ENCODE data around the gene FIBCD1. TPM values are rescaled to one million over a fixed set of nuclear protein-coding genes. Genes with fewer than 3 reads are reported as not detected.

FIBCD1 gene
- total and polyA plus RNA-seq, 2 of the 8 experiments (the other 6 are each of a cell fraction or from before 2014, with no cell fraction given), result 6.1 to 8.8 TPM

GRCh38 chr9:130954317-130954716, 15.3 kb upstream of the FIBCD1 start:
- no peaks in the 10 kb centered on the region for H3K79me1 ChIP-seq (ENCODE audit: low read depth, low read length)
- no peak for FAIRE-seq
- no peak overlapping the region for H3K9ac ChIP-seq (replicated peaks in 1 of 4; ENCODE audit: extremely low read depth in 1 of 4, low read depth in 3 of 4, low read length in 3 of 4)
- peaks cover 0 to 6% of the 10 kb centered on the region in 2 experiments for H4K20me1 ChIP-seq (replicated peaks in 1 of 2; ENCODE audit: control insufficient read depth in 1 of 2, insufficient read depth in 2 of 2, low read length in 2 of 2)
- H2BK12ac ChIP-seq (ENCODE audit: low read depth, low read length), result no peak overlapping the region
- no peak overlapping the region for H2BK120ac ChIP-seq (replicated peaks; ENCODE audit: low read depth, low read length)
- no peak overlapping the region for H3K27ac ChIP-seq (ENCODE audit: low read depth, low read length)
- no peak overlapping the region for H4K5ac ChIP-seq (ENCODE audit: insufficient read length, low read depth, low read length)
- no peak overlapping the region for H2AFZ ChIP-seq (ENCODE audit: low read length)
- no peak overlapping the region for H2BK5ac ChIP-seq (ENCODE audit: low read depth, low read length)
- H3K36me3 ChIP-seq (ENCODE audit: control insufficient read depth in 2 of 4, insufficient read depth in 4 of 4, low read length in 3 of 4), result no peaks in the 10 kb centered on the region
- H3K27me3 ChIP-seq (replicated peaks in 1 of 4; ENCODE audit: control insufficient read depth in 3 of 4, extremely low read depth in 1 of 4, insufficient read depth in 3 of 4, low read length in 3 of 4), result no peaks in the 10 kb centered on the region
- no peak overlapping the region for H4K91ac ChIP-seq (replicated peaks; ENCODE audit: insufficient read length, low read length)
- no peak for DNase-seq (ENCODE audit: low read depth in 1 of 2, low spot score in 2 of 2)
- H4K8ac ChIP-seq (ENCODE audit: extremely low read depth, insufficient read depth, low read length), result no peak overlapping the region
- CTCF ChIA-PET (ENCODE audit: partially characterized antibody), result interaction anchor here (0.9 to 1.7 kb wide), 4 partner anchors 12 to 253 kb away, joined by 3 to 5 read pairs (median 4); no protein-coding TSS in a partner anchor
- H3K23ac ChIP-seq (ENCODE audit: insufficient read length), result no peak overlapping the region
- H3K18ac ChIP-seq (ENCODE audit: extremely low read depth, low read length), result no peak overlapping the region
- WGBS, 2 experiments (ENCODE audit: extremely low coverage in 1 of 2, insufficient coverage in 1 of 2, insufficient read length in 1 of 2, insufficient replicate concordance in 2 of 2, low coverage in 1 of 2, low lambda C conversion rate in 2 of 2, missing lambda C conversion rate in 1 of 2), result 76% methylated on average over 1 of the region's 1 CpG; no CpG with 5 or more reads in 1 of the 2 experiments
- H2BK20ac ChIP-seq (ENCODE audit: low read length), result no peak overlapping the region
- peaks cover 0 to 2% (median 0%) of the 10 kb centered on the region in 4 experiments; a peak in 1 of 7 replicates for H3K4me1 ChIP-seq (replicated peaks in 1 of 4; ENCODE audit: control insufficient read depth in 3 of 4, insufficient read depth in 4 of 4, low read length in 3 of 4)
- no peak overlapping the region for H3K4me2 ChIP-seq (ENCODE audit: insufficient read depth in 1 of 2, low read depth in 2 of 2, low read length in 2 of 2)
- no peak overlapping the region for H3K56ac ChIP-seq (replicated peaks; ENCODE audit: insufficient read length, low read depth, low read length)
- no peak overlapping the region for H2BK15ac ChIP-seq (ENCODE audit: low read length)
- H3K4ac ChIP-seq (replicated peaks; ENCODE audit: insufficient read length, low read depth, low read length), result no peak overlapping the region
- no peak overlapping the region for H3K4me3 ChIP-seq (ENCODE audit: extremely low read depth in 1 of 4, insufficient read depth in 2 of 4, low read depth in 3 of 4, low read length in 4 of 4)
- H3K14ac ChIP-seq (ENCODE audit: insufficient read length), result no peak overlapping the region
- no peaks in the 10 kb centered on the region for H3K79me2 ChIP-seq (ENCODE audit: control insufficient read depth in 1 of 2, insufficient read depth in 2 of 2, low read length in 2 of 2)
- peaks cover 13% of the 10 kb centered on the region; the same call in 1 of the 2 replicates for H3K23me2 ChIP-seq (ENCODE audit: low read depth, low read length)
- peaks cover 4 to 10% of the 10 kb centered on the region in 2 experiments; a peak in 2 of 4 replicates for H3K9me3 ChIP-seq (ENCODE audit: insufficient read depth in 2 of 2, low read depth in 1 of 2, low read length in 1 of 2)
- POLR2A ChIA-PET (ENCODE audit: partially characterized antibody), result no interaction called here
- no peak overlapping the region for H2AK5ac ChIP-seq (ENCODE audit: low read depth, low read length)
- no peak for TF ChIP-seq BCL11A (IDR thresholded peaks at IDR 0.05; ENCODE audit: low read depth in 2 of 2, low read length in 2 of 2)
- no peak for TF ChIP-seq ZNF274 (IDR thresholded peaks at IDR 0.05; ENCODE audit: borderline replicate concordance, extremely low read depth, low read length)
- TF ChIP-seq ATF2 (IDR thresholded peaks at IDR 0.05; ENCODE audit: low read length), result no peak
